Kidney epithelial cell (primary cell): ENCODE measurements around the gene UBXN7. TPM values are rescaled to one million over a fixed set of nuclear protein-coding genes. Genes with fewer than 3 reads are reported as not detected.

Experiments used
- DNase-seq: peaks from one replicate; pipeline ENCODE4 v3.0.0-alpha.2; 2010; ENCODE audit warnings: low read depth
- H3K27me3 ChIP-seq: 2 replicates; pipeline ENCODE4 v1.6.0; 2011; ENCODE audit warnings: low read length; ENCODE audit not compliant: control insufficient read depth, insufficient read depth
- H3K36me3 ChIP-seq: 2 replicates; pipeline ENCODE4 v1.5.1; 2011; ENCODE audit warnings: low read length; ENCODE audit not compliant: control insufficient read depth, insufficient read depth
- H3K4me3 ChIP-seq: 2 replicates; pipeline ENCODE4 v1.5.1; 2011; ENCODE audit warnings: low read depth, mild to moderate bottlenecking, control low read depth, low read length
- total RNA-seq: library from RNA; depleted of rRNA; stranded (reverse); fragments of >200 nt; gene quantifications from 2 replicates; pipeline ENCODE4 v1.2.3, GENCODE V29; 2015
- TF ChIP-seq, protein P1 (sequence below): IDR thresholded peaks from 2 replicates; pipeline ENCODE4 v1.5.1; 2011; ENCODE audit warnings: mild to moderate bottlenecking, moderate library complexity, low read length, control low read depth, inconsistent platforms; ENCODE audit not compliant: insufficient read depth, poor library complexity, severe bottlenecking

Gene UBXN7
- total RNA-seq, 1 donor from 2014 or later = 16.4 TPM

DNA sequence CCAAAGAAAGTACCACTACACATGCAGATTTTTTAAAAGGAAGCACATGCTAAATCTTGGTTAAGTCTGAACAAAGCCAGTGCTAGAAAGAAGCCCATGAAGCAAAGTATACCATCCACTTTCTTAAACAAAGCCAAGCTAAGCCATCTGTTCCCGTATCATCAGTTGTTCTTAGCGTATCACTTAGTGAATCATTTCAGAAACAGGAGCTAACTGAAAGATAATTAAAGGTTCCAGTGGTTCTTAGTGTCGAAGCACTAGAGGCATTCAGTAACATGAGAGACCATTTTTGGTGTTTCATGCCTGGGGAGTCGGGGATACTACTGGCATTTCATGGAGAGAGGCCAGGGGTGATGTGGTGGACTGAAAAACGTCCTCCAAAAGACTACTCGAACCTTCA lies 12.8 kb downstream of the UBXN7 start:
- TF ChIP-seq, protein P1, sequence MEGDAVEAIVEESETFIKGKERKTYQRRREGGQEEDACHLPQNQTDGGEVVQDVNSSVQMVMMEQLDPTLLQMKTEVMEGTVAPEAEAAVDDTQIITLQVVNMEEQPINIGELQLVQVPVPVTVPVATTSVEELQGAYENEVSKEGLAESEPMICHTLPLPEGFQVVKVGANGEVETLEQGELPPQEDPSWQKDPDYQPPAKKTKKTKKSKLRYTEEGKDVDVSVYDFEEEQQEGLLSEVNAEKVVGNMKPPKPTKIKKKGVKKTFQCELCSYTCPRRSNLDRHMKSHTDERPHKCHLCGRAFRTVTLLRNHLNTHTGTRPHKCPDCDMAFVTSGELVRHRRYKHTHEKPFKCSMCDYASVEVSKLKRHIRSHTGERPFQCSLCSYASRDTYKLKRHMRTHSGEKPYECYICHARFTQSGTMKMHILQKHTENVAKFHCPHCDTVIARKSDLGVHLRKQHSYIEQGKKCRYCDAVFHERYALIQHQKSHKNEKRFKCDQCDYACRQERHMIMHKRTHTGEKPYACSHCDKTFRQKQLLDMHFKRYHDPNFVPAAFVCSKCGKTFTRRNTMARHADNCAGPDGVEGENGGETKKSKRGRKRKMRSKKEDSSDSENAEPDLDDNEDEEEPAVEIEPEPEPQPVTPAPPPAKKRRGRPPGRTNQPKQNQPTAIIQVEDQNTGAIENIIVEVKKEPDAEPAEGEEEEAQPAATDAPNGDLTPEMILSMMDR = no peak
- no peaks in the 10 kb centered on the region for H3K27me3 ChIP-seq

DNA sequence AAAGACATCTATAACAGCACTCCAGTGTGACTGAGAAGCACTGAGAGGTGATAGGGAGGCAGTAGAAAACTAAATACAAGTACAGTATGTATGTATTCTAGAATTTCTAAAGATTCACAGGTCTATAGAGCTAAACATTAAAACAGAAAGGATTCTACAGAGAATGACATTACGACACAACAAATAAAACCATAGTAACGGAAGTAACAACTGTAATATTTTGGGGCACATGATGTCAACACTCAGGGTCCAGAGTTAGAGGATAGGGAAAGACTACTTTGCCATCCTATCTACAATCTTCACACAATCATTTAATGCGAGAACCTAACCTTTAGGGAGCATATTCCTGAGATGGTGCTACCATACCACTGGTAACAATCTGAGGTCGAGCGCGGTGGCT lies 13.6 kb downstream of the UBXN7 start:
- DNase-seq = no peak
- H3K4me3 ChIP-seq = no peak overlapping the region
- no peaks in the 10 kb centered on the region for H3K36me3 ChIP-seq
- TF ChIP-seq, protein P1 = no peak
- H3K27me3 ChIP-seq = no peaks in the 10 kb centered on the region

More for the DNA sequence above, 12.8 kb downstream of the UBXN7 start:
- no peak for DNase-seq
- no peak overlapping the region for H3K4me3 ChIP-seq
- no peaks in the 10 kb centered on the region for H3K36me3 ChIP-seq

DNA sequence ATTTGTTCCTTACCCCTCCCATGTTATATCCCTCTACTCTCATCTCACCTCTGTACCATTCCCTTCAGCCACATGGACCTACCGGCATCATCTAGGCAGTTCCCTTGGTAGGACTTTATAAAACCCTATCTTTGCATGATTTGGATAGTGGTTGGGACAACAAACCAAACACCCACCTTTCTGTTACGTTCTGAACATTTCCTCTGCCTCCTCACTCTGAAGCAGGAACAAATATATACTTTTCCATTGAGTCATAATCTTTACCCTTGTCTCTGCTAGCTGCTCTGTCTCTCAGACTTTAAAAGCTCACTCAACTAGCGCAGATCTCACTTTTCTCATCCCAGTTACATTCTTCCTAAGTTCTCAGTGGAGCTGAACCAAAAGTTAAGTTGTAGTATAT lies 17.8 kb downstream of the UBXN7 start:
- H3K36me3 ChIP-seq = no peaks in the 10 kb centered on the region
- H3K27me3 ChIP-seq = no peaks in the 10 kb centered on the region
- no peak overlapping the region for H3K4me3 ChIP-seq
- TF ChIP-seq, protein P1 = no peak
- DNase-seq = no peak

DNA sequence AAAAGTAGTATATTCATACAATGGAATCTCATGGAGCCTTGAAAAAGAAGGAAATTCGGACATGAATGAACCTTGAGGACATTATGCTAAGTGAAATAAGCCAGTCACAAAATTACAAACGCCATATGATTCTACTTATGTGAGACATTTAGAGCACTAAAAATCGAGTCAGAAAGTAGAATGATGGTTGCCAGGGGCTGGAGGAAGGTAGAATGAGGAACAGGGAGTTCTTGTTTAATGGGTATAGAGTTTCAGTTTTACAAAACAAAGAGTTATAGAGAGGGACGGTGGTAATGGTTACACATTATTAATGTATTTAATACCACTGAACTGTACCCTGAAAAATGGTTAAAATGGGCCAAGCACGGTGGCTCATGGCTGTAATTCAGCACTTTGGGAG lies 19.5 kb downstream of the UBXN7 start:
- Histone ChIP-seq H3K27me3 (no peaks in the 10 kb centered on the region), H3K4me3 (no peak overlapping the region), H3K36me3 (no peaks in the 10 kb centered on the region)
- TF ChIP-seq, protein P1 = no peak
- no peak for DNase-seq

DNA sequence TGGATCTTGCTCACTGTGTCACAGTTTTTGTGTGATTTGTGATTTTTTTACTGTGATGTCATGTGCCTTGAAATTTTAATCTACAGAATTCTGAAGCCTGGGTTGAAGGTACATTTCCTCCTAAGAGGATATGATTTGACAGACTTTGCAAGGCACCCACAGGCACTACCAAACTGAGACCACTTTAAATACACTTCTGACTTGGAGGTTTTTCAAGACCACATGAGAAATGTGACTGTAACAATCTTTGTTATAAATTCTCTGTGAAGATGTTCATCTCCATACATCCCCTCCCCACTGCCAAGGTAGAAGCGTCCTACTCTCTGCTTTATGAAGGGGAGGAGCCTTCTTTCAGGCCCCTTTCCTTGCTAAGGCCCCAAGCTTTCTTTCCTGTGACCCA lies 22.8 kb downstream of the UBXN7 start:
- H3K36me3 ChIP-seq = no peaks in the 10 kb centered on the region
- no peaks in the 10 kb centered on the region for H3K27me3 ChIP-seq
- no peak overlapping the region for H3K4me3 ChIP-seq
- TF ChIP-seq, protein P1 = no peak
- DNase-seq = no peak

DNA sequence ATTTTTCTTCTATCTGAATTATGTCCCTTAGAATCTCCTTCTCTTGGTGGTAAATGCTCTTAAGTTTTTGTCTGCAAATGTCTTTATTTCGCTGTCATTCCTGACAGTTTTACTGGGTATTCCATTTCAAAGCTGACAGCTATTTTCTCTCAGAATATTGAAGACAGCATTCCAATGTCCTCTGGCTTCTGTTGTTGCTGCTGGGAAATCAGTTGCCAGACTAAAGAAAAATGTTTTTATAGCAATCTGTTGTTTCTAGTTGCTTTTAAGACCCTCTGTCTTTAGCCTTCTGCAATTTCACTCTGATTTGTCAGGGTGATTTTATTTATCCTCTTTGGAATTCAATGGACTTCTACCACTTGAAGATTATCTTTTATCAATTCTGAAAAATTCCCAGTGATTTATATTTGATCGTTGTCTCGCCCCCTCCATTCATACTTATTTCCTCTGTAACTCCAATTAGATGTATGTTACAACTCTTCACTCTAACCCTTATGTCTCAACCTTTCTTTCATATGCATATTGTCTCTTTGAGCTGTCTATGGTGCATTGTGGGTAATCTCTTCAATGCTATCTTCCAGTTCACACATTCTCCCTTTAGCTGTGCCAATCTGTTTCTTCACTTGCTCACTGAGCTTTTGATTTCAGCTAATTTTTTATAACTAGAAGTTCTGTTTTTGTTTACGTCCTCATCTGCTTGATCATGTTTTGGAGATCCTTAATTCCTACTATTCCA lies 23.5 kb downstream of the UBXN7 start:
- TF ChIP-seq, protein P1 = no peak
- no peak for DNase-seq

More for the DNA sequence above, 23.5 kb downstream of the UBXN7 start:
- Histone ChIP-seq H3K4me3 (no peak overlapping the region), H3K27me3 (no peaks in the 10 kb centered on the region), H3K36me3 (no peaks in the 10 kb centered on the region)
